ENCODE measurements around the gene FAM13A.

Gene FAM13A

GRCh38 chr4:88705223-88705622, 351.8 kb downstream of the FAM13A start:
- no peak for DNase-seq

- DNase-seq = no peak
Observed at GRCh38 chr4:88702782-88703181, 354.2 kb downstream of the FAM13A start.

GRCh38 chr4:88698519-88698918, 358.5 kb downstream of the FAM13A start:
- no peak for DNase-seq

- DNase-seq = peak; percentile 67
Observed at GRCh38 chr4:88697588-88698329, 359.2 kb downstream of the FAM13A start, which contains the start of gene NAP1L5. Gene NAP1L5, minus strand, starts transcription at chr4:88697829. Its CDS starts 75 bp downstream, at chr4:88697754.

GRCh38 chr4:88697141-88697540, 359.8 kb downstream of the FAM13A start:
- DNase-seq = peak; percentile 27

GRCh38 chr4:88696630-88697029, 360.4 kb downstream of the FAM13A start:
- DNase-seq = no peak

- no peak for DNase-seq
Observed at GRCh38 chr4:88693792-88694191, 363.2 kb downstream of the FAM13A start.

- DNase-seq = peak; percentile 60
Observed at GRCh38 chr4:88690355-88690754, 366.6 kb downstream of the FAM13A start.

GRCh38 chr4:88681209-88681608, 375.8 kb downstream of the FAM13A start:
- no peak for DNase-seq
